HG03064 (cell line): Measurements from ENCODE around the gene CPXM1.
A peak's percentile ranks its signal among the peaks of the same experiment; 100 is the strongest.

Experiments
- ATAC-seq: cut with Tn5 transposase; IDR thresholded peaks from one replicate; pipeline ENCODE4 v1.9.1; 2021; ENCODE audit warnings: low read depth; ENCODE audit not compliant: unreplicated experiment

The CPXM1 gene

DNA sequence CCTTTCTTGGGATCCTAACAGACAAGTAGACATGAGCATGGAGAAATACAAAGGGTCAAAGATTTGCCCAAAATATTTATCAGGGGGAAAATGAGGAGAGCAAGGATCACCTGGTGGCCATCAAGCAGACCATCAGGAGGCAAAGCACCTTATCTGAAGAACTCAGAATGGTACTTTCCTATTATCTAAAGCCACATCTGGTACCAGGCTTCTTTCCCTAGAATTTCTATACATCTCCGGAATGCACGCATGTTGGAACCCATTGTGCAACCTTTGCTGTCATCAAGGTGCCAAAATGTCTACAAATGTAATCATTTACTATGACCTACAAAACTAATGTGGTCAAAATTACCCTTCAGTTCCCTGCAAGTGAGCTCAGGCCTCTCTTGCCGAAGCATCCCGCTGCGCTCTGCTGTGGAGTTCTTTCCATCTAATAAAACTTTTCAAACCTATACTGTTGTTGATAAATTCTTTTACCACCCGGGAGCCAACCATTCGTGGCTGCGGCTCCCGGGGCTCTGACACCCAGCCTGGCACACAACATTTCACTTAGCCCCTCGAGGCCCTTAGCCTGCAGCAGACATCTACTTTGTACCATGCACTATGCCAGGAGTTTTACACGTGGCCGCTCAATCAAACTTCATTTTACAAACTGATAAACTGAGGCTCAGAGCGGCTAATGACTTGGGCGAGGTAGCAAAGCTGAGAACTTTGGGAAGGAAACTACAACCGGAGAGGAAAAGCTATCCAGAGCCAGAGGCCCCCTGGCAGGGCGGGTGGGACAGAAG, 3.8 kb upstream of the CPXM1 start:
- no peak for ATAC-seq

DNA sequence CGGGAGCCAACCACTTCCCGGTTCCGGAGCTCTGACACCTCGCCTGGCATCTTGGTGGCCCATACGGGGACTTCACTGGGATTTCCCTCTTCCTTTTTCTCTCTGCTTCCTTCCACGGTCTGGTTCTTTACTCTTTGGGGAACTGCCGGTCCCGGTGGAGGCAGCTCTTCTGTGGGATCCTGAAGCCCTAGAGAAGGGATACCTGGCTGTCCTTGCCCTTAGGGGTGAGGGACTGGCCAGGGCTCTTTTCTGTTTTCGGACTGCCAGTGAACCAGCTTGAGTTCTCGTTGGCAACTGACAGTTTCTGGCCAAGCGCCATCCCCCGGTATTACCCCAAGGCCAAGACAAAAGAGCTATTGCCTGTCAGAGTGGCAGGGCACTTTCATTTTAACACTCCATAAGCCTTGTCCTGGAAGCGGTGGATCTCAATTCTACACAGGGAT, 880 bp upstream of the CPXM1 start:
- no peak for ATAC-seq

DNA sequence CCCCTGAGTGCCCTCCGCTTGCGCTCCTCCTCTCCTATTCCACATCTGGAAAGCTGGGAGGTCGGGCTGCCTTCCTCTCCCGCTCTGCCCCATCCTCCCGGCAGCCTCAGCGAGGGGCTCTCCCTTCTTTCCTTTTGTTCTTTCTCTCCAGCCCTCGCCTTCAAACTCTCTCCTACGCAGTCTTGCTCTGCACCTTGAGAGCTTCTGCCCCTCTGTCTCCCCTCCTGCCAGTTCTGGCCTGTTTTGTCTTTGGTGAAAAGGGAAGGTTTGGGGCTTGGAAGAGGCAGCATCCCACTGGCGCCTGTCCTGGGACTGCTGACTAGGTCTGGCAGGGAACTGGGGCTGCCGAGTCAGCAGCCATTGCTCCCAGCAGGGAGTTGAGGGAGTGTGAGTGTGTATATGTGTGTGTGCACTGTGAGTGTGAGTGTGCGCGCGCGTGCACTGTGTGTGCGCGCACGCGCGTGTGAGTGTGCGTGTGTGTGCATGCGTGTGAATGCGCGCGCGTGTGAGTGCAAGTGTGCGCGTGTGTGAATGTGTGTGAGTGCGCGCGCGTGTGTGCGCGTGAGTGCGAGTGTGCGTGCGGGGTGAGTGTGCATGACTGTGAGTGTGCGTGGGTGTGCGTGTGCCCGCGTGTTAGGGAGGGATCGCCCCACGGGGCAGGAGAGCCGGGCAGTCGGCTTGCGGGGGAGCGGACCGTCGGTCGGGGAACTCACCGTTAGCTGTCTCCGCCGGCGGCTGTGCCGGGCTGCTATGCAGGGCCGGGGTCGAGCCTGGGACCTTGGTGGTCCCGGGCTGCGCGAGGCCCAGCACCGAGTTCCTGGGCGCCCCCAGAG, 523 bp downstream of the CPXM1 start:
- ATAC-seq = peak; percentile 10

DNA sequence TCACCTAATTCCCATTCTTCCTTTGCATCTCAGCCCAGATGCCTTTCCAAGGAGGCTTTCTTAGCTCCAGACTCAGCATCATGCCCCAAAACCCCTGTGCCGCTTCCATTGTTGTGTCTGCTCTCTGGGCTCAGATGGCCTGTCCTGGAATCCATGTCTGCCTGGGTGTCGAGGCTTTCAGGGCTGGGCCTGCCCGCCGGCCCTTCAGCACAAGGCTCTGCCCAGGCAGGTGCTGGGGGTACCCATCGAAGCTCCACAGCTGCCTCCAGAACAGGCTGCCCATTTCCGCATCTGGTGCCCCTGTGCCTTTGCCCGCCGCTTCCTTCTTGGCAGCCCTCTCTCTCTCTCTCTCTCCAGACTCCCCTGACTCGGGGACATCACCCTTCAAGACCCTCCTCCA, 1.2 kb downstream of the CPXM1 start:
- ATAC-seq = no peak

DNA sequence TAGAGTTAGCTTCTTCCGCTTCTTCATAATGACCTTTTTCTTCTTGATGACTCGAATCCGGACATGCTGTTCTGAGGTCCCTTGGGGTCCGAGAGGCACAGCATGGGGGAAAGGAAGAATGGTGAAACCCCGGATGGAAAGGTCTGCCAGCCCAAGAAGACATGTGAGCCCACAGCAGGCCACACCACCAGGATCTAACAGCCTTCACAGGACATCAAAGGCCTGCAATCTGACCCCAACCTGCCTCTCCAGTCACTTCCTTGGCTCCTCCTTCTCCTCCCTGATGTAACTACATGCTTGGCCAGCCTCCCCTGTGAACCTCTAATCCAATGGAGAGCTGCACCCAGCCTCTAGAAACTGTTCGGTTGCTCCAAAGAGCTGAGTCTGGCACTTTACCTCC, 1.6 kb downstream of the CPXM1 start:
- ATAC-seq = no peak

DNA sequence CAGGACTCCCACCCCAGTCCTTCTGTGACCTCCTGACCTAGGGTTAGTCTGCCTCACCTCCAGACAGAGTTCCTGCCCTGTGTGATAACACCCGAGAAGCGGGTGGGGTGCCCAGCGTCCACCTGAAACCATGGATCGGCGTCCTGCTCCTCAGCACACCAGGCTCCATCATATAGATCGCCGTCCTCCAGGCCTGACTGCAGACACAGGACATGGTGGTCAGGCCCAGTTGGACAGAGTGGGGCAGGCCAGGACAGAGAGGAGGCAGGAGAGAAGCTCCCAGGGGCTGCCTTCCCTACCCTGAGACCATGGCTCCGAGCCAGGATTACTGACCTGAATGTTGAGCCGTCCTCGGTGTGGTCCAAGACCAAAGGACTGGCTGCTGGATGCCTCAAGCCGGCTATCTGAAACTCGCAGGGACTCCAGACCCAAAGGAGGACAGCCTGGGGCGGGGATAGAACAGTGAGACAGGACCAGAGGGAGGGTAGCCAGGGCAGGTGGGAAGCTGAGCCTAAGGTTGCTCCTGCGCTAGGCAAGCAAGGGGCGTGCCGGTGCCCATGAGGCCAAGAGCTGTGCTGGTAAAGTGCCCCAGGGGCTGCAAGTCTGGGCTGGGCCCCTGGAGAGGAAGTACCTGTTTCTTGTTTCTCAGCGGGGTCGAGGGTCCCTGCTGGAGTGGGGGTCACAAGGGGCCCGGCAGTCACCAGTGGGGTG, 2.2 kb downstream of the CPXM1 start:
- ATAC-seq = no peak

DNA sequence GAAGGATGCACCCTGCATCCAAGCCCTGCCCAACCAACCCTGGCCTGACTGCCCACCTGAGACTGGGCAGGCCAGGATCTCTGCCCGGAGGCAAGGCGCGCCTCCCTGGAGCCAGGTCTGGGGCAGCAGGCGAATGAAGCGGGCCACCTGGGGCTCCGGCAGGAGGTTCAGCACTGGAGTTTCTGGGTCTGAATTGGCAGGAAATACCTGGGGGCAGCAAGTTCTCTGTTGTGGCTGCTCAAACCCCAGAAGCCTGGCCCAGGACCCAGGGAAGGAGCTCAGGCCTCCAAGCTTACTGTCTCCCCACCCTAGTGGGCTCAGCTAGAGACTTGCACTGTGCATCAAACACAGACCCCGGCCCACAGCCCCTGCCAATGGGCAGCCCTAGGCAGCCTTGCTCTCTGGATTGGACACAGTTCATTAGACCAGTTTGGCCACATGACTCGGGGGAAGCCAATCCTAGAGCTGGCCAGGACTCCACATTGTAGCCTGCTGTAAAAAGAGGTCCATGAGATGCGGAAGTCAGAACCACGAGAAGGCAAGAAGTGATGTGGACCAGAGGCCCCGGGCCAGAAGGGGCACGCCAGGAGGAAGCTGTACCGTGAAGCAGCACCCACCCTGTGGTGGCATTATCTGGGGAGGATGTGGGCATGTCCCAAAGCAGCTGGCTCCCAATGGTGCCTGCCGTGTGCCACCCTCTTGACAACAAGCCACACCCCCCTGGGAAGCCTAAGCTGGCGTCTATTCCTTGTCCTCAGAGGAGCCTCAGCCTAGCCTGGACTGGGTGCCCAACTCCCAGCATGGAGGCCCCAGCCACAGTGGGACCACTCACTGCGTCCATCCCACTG, 3.1 kb downstream of the CPXM1 start:
- ATAC-seq = no peak

DNA sequence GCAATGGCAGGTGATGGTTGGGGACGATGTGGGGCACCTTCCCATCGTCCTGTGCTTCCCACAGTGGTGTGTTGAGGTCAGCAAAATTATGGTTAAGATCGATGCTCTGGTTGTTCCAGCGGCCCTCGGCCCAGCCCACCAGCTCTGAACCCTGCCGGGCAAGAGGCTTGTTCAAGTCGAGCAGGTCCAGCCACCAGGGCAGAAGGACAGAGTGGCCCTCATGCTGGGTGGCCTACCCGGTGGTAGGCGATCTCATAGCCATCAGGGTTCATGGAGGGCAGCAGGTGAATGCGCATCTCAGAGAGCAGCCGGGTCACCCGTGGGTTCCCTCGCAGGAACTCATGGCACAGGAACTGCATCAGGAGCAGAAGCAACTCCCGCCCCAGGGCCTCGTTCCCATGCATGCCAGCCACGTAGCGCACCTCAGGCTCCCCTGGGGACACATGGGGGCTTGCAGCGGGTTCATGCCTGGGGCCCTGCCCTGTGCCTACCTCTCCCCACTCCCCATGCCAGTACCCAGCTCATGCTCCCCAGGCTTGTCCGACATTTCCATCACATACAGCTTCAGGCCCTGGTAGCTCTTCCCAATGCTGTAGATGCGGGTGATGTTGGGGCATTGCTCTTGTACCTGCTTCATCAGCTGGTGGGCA, 4.3 kb downstream of the CPXM1 start:
- ATAC-seq = no peak

DNA sequence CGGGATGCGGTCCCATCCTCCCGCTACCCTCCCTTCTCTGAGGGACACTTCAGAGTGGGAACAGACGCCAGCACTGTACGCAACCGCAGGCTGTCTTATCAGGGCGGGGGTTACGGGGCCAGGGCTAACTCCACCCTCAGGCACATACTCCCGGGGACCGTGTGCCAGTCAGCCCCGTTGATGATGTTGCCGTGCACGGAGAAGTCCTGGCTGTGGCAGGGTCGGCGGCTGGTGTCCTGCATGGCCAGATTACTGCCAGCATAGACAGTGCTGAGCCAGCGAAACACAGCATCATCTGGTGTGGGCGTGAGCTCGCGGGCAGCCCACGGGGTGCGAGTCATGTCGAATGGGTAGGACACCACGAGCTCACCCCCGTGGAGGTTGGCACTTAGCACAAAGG, 5.0 kb downstream of the CPXM1 start:
- ATAC-seq = no peak

DNA sequence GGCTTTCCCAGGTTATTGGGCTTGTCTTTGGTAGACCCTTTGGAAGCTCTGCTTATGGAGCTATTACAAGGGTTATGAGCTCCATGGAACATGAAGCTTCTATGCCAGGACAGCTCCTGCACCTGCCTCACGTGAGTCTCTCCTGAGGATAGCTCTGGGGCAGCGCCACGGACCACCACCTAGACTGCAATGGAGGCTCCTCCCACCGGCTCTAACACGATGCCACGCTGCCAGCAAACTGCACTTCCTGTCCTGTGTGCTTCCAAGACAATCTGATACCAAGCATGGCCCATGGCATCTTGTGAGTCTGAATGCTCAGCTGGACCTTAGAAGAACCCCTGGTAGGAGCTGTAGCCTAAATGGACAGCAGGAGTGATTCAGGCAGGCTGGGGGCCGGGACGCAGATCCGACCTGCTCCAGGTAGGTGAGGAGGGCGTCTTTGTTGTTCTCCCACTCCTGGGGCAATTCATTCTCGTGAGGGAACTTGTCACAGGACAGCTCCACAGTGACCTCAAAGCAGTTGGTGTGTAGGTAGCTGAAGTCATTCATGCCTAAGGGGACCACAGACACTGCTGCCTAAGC, 5.5 kb downstream of the CPXM1 start:
- no peak for ATAC-seq

DNA sequence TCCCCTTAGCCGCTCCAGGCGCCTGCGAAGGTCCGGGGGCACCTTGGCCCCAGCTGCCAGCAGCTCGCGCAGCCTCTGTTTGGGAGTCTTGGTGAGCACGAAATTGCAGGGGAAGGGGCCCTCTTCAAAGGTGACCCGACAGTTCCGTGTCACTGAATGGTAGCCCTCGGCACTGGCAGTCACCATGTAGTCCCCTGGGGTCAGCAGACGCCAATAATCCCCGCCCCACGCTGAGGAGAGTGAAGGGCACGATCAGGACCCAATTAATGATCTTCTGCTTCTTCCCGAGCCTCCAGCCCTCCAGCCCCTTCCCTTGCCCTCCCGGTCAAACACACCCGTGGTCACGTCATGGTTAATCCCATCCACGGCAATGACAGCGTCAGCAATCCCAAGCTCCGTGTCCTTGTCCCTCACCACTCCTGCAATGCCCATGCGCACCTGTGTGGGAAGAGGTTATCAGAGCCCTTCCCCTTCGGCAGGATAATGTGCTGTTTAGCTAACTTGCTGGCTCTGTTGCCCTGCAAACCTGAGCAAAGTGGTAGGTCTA, 6.2 kb downstream of the CPXM1 start:
- no peak for ATAC-seq

DNA sequence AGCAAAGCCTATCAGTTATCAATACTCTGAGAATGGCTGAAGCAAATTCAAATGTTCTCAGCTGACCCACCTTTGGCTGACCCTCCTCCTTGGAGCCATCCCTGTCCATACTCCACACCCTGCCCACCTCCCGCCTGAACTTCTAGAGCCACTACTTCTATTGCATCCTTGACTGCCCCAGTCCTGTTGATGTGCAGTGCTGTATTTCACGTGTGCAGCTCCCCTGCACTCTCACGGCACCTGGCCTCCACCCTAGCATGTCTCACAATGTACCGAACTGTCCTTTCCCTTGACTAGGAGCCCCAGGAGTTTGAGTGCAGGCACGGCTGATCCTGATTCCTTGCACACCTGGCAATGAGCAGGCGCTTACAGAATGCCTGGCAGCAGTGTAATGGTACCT, 7.0 kb downstream of the CPXM1 start:
- ATAC-seq = no peak

DNA sequence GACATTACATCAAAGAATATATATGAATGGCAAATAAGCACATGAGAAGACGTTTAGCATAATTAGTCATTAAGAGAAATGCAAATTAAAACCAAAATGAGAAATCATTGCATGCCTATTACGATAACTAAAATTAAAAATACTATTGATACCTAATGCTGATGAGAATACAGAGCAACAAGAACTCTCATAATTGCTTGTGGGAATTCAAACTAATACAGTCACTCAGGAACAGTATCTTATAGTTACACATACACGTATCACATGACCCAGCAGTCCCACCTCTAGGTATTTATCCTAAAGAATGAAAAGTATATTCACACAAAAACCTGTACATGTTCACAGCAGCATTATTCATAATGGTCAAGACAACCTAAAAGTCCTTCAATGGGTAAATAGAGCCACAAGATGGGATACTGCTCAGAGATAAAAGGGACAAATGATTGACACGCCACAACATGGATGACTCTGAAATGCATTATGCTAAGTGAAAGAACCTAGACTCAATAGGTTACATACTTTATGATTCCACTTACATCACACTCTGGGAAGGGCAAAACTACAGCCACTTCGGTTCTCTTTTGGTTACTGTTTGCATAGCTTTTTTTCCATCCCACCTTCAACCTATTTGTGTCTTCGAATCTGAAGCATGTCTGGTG, 16.4 kb downstream of the CPXM1 start:
- no peak for ATAC-seq

DNA sequence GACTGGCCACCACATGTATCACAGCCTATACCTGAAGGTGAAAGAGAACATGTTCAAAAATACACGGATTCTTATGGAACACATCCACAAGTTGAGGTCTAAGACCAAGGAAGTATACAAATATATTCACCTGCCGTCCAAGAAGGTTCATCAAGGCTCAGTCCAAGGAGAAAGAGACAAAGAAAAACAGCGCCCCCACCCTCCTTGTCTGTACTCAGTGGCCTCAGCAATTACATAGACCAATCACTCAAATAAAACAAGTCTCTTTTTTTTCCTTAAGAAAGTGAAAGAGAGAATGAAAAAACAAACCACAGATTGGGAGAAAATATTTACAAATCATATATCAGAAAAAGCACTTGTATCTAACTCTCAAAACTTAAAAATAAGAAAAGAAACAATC, 19.5 kb downstream of the CPXM1 start:
- ATAC-seq = no peak

DNA sequence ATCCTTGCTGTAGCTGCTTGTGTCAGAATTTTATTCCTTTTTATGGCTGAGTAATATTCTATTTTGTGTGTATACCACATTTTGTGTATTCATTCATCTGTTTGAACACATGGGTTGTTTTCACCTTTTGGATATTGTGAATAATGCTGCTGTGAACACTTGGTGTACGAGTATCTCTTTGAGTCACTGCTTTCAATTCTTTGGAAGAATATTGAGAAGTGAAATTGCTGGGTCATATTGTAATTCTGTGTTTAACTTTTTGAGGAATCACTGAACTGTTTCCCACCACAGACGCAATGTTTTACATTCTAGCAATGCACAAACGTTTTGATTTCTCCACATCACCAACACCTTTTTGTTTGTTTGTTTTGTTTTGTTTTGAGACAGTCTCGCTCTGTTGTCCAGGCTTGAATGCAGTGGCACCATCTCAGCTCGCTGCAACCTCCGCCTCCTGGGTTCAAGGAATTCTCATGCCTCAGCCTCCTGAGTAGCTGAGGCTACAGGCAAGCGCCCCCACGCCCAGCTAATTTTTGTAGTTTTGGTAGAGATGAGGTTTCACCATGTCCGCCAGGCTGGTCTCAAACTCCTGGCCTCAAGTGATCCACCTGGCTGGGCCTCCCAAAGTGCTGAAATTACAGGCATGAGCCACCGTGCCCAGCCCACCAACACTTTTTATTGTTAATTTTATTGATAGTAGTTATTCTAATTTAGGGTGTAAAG, 21.7 kb downstream of the CPXM1 start:
- ATAC-seq = no peak

DNA sequence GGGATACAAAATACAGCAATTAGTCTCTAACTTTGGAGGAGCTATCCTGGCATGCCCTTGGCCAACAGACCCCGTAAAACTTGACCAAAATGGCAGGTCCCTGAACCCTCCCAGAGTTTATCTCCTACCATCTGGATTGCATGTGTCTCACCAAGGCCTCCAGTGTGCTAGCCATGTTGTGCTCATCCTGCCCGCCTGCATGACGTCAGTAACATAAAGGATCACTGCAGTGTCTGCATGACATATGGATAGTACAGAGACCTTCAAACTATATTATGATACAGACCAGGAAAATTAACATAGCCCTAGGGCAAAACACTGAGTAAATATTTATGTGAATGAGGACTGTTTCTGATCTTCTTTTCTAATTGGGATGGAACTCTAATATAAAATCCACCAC, 25.3 kb downstream of the CPXM1 start:
- ATAC-seq = no peak

DNA sequence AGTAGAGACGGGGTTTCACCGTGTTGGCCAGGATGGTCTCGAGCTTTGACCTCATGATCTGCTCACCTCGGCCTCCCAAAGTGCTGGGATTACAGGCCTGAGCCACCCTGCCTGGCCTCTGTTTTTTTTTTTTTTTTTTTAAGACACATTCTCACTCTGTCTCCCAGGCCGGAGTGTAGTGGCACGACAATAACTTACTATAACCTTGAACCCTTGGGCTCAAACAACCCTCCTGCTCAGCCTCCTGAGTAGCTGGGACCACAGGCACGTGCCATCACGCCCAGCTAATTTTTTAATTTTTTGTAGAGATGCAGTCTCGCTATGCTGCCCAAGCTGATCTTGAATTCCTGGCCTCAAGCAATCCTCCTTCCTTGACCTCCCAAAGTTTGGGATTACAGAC, 26.6 kb downstream of the CPXM1 start:
- no peak for ATAC-seq

DNA sequence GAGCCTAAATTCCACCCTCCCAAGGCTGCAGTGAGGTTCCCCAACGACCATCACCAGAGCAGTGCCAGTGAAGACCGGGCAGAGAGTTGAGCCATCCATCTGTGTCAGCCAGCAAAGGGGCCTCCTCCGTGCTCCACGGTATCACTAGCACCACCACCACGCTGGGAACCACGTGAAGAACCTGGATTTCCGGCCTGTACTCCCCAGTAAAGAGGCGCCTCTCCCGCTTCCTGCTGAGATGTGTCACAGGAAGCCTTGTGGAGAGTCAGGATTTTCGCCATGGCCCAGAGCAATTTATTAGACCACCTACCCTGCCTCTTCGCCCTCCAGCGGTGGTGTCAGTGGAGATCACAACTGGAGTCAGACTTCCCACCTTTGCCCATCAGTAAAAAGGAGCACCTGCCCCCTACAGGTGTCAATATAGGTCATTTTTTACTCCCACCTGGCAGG, 28.8 kb downstream of the CPXM1 start:
- ATAC-seq = no peak
